ENCODE results near the gene SERPINB6. TPM values are rescaled to one million over a fixed set of nuclear protein-coding genes. Genes with fewer than 3 reads are reported as not detected.

Gene SERPINB6
- total and polyA plus RNA-seq, 9 of the 15 experiments (the other 6 are each of a cell fraction or from before 2014, with no cell fraction given) = 86.6 to 211 (median 143) TPM

DNA sequence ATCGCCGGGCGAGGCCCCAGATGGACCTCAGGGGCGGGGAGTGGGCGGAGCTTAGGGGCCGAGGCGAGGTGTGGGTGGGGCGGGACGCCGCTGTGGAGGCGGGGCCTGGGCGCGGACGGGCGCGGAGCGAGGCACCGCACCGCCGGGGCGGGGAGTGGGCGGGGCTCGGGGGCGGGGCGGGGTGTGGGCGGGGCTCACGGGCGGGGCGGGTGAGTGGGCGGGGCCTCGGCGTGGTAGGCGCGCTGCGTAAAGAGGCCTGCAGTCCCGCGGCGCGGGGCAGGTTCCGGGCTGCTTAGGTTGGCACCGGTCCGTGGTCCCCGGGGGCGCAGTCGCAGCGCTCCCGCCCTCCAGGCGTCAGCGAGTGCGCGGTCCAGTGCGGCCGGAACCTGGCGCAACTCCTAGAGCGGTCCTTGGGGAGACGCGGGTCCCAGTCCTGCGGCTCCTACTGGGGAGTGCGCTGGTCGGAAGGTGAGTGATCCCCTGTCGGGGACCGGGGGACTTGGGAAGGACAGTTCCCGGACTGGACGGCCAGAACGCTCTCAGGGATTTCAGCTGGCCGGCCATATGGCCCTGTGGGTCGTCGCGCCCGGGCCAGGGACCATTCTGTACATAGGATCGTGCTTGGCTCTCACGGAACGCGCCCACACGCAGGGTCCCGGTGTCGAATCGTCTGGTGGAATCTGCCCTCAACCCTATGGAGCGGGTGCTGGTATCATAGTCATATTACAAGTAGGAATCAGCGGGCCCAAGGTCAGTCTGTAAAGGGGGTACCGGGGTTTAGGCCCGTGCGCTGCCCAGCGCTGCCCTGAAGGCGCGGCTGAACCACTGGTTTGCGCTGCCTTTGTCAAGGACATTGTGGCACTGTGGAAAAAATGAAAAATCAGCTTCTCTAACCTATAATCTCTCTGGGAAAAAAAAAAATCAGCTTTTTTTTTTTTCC is 28.5 kb upstream of the SERPINB6 start, which contains the start of gene NQO2 (continued):
- TF ChIP-seq, protein P1, sequence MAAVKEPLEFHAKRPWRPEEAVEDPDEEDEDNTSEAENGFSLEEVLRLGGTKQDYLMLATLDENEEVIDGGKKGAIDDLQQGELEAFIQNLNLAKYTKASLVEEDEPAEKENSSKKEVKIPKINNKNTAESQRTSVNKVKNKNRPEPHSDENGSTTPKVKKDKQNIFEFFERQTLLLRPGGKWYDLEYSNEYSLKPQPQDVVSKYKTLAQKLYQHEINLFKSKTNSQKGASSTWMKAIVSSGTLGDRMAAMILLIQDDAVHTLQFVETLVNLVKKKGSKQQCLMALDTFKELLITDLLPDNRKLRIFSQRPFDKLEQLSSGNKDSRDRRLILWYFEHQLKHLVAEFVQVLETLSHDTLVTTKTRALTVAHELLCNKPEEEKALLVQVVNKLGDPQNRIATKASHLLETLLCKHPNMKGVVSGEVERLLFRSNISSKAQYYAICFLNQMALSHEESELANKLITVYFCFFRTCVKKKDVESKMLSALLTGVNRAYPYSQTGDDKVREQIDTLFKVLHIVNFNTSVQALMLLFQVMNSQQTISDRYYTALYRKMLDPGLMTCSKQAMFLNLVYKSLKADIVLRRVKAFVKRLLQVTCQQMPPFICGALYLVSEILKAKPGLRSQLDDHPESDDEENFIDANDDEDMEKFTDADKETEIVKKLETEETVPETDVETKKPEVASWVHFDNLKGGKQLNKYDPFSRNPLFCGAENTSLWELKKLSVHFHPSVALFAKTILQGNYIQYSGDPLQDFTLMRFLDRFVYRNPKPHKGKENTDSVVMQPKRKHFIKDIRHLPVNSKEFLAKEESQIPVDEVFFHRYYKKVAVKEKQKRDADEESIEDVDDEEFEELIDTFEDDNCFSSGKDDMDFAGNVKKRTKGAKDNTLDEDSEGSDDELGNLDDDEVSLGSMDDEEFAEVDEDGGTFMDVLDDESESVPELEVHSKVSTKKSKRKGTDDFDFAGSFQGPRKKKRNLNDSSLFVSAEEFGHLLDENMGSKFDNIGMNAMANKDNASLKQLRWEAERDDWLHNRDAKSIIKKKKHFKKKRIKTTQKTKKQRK (IDR thresholded peaks at IDR 0.05; ENCODE audit: borderline replicate concordance, low read depth, low read length) = no peak
- TF ChIP-seq, protein P2, sequence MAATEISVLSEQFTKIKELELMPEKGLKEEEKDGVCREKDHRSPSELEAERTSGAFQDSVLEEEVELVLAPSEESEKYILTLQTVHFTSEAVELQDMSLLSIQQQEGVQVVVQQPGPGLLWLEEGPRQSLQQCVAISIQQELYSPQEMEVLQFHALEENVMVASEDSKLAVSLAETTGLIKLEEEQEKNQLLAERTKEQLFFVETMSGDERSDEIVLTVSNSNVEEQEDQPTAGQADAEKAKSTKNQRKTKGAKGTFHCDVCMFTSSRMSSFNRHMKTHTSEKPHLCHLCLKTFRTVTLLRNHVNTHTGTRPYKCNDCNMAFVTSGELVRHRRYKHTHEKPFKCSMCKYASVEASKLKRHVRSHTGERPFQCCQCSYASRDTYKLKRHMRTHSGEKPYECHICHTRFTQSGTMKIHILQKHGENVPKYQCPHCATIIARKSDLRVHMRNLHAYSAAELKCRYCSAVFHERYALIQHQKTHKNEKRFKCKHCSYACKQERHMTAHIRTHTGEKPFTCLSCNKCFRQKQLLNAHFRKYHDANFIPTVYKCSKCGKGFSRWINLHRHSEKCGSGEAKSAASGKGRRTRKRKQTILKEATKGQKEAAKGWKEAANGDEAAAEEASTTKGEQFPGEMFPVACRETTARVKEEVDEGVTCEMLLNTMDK (IDR thresholded peaks at IDR 0.05; ENCODE audit: borderline replicate concordance, insufficient read depth, low read depth, low read length, poor library complexity, severe bottlenecking) = peak; percentile 72
- TF ChIP-seq PCBP2 (IDR thresholded peaks at IDR 0.05; ENCODE audit: low read depth, low read length, poor library complexity, severe bottlenecking) = no peak
- TF ChIP-seq NUFIP1 (IDR thresholded peaks at IDR 0.05; ENCODE audit: partially characterized antibody) = no peak
- TF ChIP-seq CHD1 (IDR thresholded peaks at IDR 0.05; ENCODE audit: low read length) = peak; percentile 83
- TF ChIP-seq ZFPM2 (CRISPR knock-in tag; IDR thresholded peaks at IDR 0.05) = no peak
- no peak for TF ChIP-seq NCOA6 (IDR thresholded peaks at IDR 0.05)
- no peak for TF ChIP-seq ILF3 (IDR thresholded peaks at IDR 0.05; ENCODE audit: borderline replicate concordance)
- TF ChIP-seq PML (IDR thresholded peaks at IDR 0.05; ENCODE audit: low read length) = peak; percentile 60; the same call in 1 of the 2 replicates
- no peak for TF ChIP-seq NFXL1 (CRISPR knock-in tag; IDR thresholded peaks at IDR 0.05)
- TF ChIP-seq ARNT (IDR thresholded peaks at IDR 0.05) = no peak
- no peak for TF ChIP-seq ZNF444 (CRISPR knock-in tag; IDR thresholded peaks at IDR 0.05)
- TF ChIP-seq RUNX1 (IDR thresholded peaks at IDR 0.05; ENCODE audit: low read depth) = no peak
- peak; percentile 45 for TF ChIP-seq PHF20 (IDR thresholded peaks at IDR 0.05; ENCODE audit: partially characterized antibody)
- peak; percentile 45 for TF ChIP-seq GABPB1 (CRISPR knock-in tag; IDR thresholded peaks at IDR 0.05)
- no peak for TF ChIP-seq ZNF311 (CRISPR knock-in tag; IDR thresholded peaks at IDR 0.05)
- peak in 1 of 2 experiments; percentile 74; a peak in 1 of 4 replicates for TF ChIP-seq KDM4B (IDR thresholded peaks at IDR 0.05; ENCODE audit: borderline replicate concordance in 2 of 2, low read depth in 1 of 2)
- 0 out of 2 replicates have a peak, but pooled peaks have one; percentile 61 for TF ChIP-seq FOXP1 (CRISPR knock-in tag; IDR thresholded peaks at IDR 0.05)
- TF ChIP-seq, protein P3, sequence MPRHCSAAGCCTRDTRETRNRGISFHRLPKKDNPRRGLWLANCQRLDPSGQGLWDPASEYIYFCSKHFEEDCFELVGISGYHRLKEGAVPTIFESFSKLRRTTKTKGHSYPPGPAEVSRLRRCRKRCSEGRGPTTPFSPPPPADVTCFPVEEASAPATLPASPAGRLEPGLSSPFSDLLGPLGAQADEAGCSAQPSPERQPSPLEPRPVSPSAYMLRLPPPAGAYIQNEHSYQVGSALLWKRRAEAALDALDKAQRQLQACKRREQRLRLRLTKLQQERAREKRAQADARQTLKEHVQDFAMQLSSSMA (CRISPR knock-in tag; IDR thresholded peaks at IDR 0.05) = no peak
- TF ChIP-seq, protein P4, sequence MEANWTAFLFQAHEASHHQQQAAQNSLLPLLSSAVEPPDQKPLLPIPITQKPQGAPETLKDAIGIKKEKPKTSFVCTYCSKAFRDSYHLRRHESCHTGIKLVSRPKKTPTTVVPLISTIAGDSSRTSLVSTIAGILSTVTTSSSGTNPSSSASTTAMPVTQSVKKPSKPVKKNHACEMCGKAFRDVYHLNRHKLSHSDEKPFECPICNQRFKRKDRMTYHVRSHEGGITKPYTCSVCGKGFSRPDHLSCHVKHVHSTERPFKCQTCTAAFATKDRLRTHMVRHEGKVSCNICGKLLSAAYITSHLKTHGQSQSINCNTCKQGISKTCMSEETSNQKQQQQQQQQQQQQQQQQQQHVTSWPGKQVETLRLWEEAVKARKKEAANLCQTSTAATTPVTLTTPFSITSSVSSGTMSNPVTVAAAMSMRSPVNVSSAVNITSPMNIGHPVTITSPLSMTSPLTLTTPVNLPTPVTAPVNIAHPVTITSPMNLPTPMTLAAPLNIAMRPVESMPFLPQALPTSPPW (CRISPR knock-in tag; IDR thresholded peaks at IDR 0.05) = peak; percentile 81

Measured in K562 (cell line).